ENCODE measurements around the gene STRN4. TPM values are rescaled to one million over a fixed set of nuclear protein-coding genes. Genes with fewer than 3 reads are reported as not detected.
"Not testable (repeated sequence)": the region's sequence is repeated elsewhere in the genome, so short reads cannot be mapped to it uniquely, and the experiment has no call there.

Gene STRN4
- total and polyA plus RNA-seq, 7 donors = 28.6 to 72.3 (median 46.2) TPM

DNA sequence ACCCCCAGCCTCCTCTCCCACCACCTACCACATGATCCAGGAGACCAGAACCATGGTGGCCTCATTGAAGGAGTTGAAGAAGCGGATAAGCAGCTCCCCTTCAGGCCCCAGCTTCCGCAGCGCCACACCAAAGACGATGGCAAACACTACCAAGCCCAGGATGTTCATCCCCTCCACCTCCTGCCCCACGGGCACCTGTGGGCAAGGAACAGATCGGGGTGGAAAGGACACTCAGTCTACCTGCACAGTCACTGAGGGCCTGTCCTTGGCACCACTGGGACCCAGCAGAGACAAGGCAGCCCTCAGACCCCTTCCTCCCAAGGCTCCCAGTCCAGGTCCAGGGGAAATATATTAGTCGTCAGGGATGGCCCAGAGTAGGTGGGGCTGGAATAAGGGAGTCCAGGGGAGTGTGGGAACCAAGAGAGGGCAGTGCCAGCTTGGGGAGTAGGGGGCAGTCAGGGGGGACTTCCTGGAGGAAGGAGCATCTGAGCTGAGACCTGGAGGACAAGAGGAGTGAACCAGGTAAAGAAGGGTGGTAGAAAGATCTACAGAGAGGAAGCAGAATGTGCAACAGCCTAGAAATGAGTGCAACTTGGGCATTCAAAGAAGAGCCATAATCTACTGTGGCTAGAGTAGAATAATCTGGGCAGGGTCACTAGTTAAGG is 36.2 kb upstream of the STRN4 start:
- H3K4me1 ChIP-seq = peaks cover 9% of the 10 kb centered on the region
- no peak overlapping the region for H3K27ac ChIP-seq
- TF ChIP-seq, protein P1, sequence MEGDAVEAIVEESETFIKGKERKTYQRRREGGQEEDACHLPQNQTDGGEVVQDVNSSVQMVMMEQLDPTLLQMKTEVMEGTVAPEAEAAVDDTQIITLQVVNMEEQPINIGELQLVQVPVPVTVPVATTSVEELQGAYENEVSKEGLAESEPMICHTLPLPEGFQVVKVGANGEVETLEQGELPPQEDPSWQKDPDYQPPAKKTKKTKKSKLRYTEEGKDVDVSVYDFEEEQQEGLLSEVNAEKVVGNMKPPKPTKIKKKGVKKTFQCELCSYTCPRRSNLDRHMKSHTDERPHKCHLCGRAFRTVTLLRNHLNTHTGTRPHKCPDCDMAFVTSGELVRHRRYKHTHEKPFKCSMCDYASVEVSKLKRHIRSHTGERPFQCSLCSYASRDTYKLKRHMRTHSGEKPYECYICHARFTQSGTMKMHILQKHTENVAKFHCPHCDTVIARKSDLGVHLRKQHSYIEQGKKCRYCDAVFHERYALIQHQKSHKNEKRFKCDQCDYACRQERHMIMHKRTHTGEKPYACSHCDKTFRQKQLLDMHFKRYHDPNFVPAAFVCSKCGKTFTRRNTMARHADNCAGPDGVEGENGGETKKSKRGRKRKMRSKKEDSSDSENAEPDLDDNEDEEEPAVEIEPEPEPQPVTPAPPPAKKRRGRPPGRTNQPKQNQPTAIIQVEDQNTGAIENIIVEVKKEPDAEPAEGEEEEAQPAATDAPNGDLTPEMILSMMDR (IDR thresholded peaks at IDR 0.05) = no peak
- peaks cover 0 to 10% of the 10 kb centered on the region in 2 donors for H3K36me3 ChIP-seq (ENCODE audit: insufficient read depth in 1 of 2, low read depth in 1 of 2)
- WGBS, 3 donors = 92 to 97% (median 94%) methylated on average over 7 of the region's 7 CpGs
- ATAC-seq (no peak), DNase-seq (no peak)
- H3K9me3 ChIP-seq = no peaks in the 10 kb centered on the region
- peaks cover 0 to 27% (median 4%) of the 10 kb centered on the region in 3 donors for H3K27me3 ChIP-seq (ENCODE audit: insufficient read depth in 3 of 3, low read length in 2 of 3)
- no peak overlapping the region for H3K4me3 ChIP-seq
- intact Hi-C loops (cut with DNase I) = no loop called here

DNA sequence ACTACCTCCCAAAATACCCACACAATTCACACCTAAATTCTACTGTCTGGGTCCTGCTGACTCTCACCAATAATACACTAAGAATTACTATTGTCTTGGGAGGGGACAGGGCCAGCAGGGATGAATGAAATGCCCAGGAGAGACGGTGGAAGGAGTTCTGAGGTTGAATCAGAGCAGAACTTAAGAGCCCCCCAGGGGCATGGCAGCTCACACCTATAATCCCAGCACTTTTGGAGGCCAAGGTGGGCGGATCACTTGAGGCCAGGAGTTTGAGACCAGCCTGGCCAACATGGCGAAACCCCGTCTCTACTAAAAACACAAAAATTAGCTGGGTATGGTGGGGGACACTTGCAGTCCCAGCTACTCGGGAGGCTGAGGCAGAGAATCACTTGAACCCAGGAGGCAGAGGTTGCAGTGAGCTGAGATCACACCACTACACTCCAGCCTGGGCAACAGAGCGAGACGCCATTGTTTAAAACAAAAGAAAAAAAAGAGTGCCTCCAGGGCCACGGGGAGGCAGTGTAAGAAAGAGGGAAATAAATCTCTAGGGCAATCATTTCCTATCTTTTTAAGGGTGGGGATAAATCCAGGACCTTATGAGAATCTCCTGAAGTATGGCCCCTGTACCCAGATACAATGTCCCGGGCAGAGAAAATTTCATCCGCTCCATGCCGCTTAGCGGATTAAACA is 31.9 kb upstream of the STRN4 start:
- H3K4me3 ChIP-seq; DNase-seq; H3K9me3 ChIP-seq; intact Hi-C loops (cut with DNase I); H3K27ac ChIP-seq; ATAC-seq; H3K4me1 ChIP-seq; H3K27me3 ChIP-seq (ENCODE audit: insufficient read depth in 3 of 3, low read length in 2 of 3): not testable (repeated sequence)
- peaks cover 0 to 31% of the 10 kb centered on the region in 2 donors for H3K36me3 ChIP-seq (ENCODE audit: insufficient read depth in 1 of 2, low read depth in 1 of 2)
- WGBS, 3 donors = 87 to 92% (median 89%) methylated on average over 12 of the region's 12 CpGs

- Histone ChIP-seq H3K4me1 (no peaks in the 10 kb centered on the region), H3K36me3 (ENCODE audit: insufficient read depth in 1 of 2, low read depth in 1 of 2) (peaks cover 0 to 31% of the 10 kb centered on the region in 2 donors), H3K27ac (no peak overlapping the region), H3K4me3 (no peak overlapping the region), H3K27me3 (ENCODE audit: insufficient read depth in 3 of 3, low read length in 2 of 3) (peaks cover 0 to 6% (median 0%) of the 10 kb centered on the region in 3 donors), H3K9me3 (no peaks in the 10 kb centered on the region)
- WGBS, 3 donors = 95 to 96% (median 95%) methylated on average over 27 to 33 of the region's 33 CpGs
- intact Hi-C loops (cut with DNase I) = no loop called here
- DNase-seq (no peak), ATAC-seq (no peak)
- TF ChIP-seq, protein P1 (IDR thresholded peaks at IDR 0.05) = no peak
Observed at GRCh38 chr19:46776927-46777911, 31.0 kb upstream of the STRN4 start.

GRCh38 chr19:46775642-46776258 is 29.5 kb upstream of the STRN4 start:
- intact Hi-C loops (cut with DNase I) = no loop called here
- Histone ChIP-seq H3K4me1 (no peaks in the 10 kb centered on the region), H3K4me3 (no peak overlapping the region), H3K36me3 (ENCODE audit: insufficient read depth in 1 of 2, low read depth in 1 of 2) (peaks cover 0 to 28% of the 10 kb centered on the region in 2 donors), H3K9me3 (no peaks in the 10 kb centered on the region), H3K27me3 (ENCODE audit: insufficient read depth in 3 of 3, low read length in 2 of 3) (peaks cover 0 to 2% (median 0%) of the 10 kb centered on the region in 3 donors), H3K27ac (no peak overlapping the region)
- WGBS, 3 donors = 89 to 94% (median 93%) methylated on average over 11 of the region's 11 CpGs
- ATAC-seq = no peak
- no peak for DNase-seq
- TF ChIP-seq, protein P1 (IDR thresholded peaks at IDR 0.05) = no peak

Measured in psoas muscle (tissue), 8 donors.